NCI-H2196 treated with DMSO at 0.1 percent for 48 hours (cell line): Measurements from ENCODE around the gene B4GALNT3.
A peak's percentile ranks its signal among the peaks of the same experiment; 100 is the strongest.
"Not testable (repeated sequence)": the region's sequence is repeated elsewhere in the genome, so short reads cannot be mapped to it uniquely, and the experiment has no call there.

Experiments used
- DNase-seq: peaks from one replicate; lab custom pipeline; 2025; ENCODE audit not compliant: unreplicated experiment; lab: John Stamatoyannopoulos, UW

The B4GALNT3 gene

DNA sequence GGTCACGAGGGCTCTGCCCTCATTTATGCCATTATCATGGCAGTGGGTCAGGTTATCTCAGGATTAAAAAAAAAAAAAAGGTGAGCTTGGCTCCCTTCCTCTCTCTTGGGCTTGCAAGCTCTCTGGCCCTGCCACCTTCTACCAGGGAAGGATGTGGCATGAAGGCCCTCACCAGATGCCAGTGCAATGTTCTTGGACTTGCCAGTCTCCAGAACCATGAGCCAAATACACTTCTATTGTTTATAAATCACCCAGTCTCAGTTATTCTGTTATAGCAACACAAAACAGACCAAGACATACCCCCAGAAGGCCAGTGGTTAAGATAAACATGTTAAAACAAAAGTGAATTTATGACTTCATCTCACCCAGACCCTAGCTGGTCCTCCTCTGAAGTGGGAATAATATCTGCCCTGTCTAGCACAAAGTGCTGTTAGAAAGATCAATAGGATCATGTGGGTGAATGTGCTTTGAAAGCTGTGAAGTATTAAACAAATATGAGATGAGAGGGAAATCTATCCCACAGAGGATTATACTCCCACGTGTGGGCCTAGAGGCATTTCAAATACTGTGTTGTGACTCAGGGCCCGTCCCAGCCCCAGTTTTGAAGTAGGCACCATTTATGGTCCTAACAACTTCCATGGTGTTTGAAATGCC, 114.9 kb downstream of the B4GALNT3 start:
- DNase-seq, result no peak

DNA sequence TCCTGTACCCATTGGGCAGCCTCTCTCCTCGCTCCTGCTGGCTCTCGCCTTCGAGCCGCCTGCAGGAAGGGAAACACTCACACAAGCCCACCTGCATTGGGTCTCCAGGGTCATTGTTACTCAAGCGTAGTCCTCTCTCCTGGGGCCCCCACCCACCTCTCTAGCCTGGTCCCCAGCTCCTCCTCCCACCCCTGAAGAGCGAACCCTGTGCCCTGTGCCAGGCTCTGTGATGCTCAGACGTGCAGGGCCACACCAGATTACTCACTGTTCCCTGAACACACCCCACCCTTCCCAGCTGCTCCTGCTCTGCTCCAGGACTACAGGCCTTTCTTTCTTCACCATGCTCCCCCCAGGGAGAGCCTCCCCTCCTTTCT, 115.4 kb downstream of the B4GALNT3 start:
- DNase-seq, result no peak

DNA sequence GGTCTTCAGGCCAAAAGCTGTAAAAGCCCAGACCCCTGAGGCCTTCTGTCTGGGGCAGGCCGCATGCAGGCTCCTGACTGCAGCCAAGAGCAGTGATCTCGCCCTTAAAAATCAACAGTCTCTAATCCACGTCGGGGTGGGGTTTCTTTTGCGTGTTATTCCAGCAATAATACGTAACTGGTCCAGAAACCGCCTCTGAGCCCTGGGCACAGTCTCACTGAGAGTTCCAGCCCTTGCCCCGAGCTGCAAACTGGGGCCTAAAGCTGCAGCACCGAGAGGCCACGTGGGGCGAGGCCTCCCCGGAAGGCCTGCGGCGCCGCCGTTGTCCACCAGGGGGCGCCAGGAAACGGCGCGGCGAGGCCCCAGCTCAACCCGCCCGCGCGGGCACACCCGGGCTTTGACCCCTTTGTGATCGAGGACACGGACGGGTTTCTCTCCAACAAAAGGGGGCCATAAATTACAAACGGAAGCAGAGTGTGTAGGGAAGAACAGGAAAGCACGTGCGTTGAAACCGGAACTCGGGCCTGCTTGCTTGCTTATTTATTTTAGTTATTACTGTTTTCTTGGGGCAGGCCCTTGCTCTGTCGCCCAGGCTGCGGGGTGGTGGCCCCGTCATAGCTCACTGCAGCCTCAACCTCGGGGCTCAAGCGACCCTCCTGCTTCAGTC, 116.3 kb downstream of the B4GALNT3 start:
- DNase-seq, result peak; percentile 23

DNA sequence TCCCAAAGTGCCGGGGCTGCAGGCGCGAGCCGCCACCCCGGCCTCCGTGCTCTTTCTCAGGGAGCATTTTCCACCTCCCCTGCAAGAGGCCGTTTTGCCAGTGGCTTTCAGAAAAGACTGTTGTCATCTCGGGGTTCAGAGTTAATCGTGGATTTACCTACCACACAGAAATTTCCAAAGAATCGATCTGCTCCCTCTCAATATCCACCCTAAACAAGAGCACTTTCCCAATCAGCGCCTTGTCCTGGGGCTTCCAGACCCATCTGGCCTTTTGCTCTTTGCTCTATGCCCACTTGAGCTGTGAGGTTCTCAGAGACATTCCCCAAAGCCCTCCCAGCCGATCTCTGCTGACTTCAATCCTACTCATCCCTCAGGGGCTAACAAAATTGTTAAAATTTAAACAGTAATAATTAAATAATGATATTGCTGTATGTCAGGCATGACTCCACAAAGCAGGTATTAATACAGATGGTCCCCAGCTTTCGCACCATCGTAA, 116.9 kb downstream of the B4GALNT3 start:
- no peak for DNase-seq

DNA sequence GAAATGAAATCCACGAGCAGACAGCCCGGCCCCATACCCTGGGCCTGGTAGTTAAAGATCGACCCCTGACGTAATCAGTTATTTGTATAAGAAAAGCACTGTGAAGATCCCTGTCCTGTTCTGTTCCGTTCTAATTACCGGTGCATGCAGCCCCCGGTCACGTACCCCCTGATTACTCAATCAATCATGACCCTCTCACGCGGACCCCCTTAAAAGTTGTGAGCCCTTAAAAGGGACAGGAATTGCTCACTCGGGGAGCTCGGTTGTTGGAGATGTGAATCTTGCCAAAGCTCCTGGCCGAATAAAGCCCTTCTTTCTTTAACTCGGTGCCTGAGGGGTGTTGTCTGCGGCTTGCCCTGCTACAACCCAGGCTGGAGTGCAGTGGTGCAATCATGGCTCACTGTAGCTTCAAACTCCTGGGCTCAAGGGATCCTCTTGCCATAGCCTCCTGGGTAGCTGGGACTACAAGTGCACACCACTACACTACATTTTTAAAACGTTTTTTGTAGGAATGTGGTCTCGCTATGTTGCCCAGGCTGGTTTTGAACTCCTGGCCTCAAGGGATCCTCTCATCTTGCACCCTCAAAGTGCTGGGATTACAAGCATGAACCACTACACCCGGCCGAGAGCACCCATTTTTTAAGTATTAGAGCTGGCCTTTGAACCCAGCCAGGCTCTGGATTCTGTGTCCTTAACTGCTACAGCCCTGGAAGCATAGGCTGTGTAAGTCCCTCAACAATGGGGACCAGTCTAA, 118.4 kb downstream of the B4GALNT3 start:
- DNase-seq, result not testable (repeated sequence)

DNA sequence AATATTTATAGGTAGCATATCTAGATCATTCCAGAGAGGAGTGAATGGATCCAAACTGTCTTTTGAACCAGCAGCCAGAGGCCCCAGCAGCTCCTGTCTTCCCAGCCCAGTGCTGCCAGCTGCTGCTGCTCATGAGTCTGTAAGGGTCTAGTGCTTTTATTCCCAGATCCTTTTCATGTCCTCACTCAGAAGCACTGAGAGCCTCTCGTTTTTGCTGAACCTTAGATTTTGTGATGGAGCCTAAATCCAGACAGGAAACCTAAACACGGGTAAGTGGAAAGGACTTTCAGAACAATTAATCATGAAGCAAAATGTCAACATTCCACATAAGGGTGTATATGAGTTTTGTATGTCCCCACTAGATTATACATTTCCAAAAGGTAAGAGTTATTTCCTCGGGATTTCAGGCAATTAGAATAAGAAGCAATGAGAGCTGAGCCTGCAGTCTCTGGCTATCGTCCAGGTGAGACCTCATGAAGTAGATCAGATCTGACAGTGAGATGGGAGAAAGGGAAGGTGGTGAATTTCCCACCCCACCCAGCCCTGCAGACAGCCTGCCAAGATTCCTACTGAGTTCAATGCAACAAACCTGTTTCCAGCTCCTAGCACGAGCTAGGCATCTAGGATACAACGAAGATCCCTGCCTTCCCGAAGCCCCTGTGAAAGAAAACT, 119.1 kb downstream of the B4GALNT3 start:
- DNase-seq, result no peak

DNA sequence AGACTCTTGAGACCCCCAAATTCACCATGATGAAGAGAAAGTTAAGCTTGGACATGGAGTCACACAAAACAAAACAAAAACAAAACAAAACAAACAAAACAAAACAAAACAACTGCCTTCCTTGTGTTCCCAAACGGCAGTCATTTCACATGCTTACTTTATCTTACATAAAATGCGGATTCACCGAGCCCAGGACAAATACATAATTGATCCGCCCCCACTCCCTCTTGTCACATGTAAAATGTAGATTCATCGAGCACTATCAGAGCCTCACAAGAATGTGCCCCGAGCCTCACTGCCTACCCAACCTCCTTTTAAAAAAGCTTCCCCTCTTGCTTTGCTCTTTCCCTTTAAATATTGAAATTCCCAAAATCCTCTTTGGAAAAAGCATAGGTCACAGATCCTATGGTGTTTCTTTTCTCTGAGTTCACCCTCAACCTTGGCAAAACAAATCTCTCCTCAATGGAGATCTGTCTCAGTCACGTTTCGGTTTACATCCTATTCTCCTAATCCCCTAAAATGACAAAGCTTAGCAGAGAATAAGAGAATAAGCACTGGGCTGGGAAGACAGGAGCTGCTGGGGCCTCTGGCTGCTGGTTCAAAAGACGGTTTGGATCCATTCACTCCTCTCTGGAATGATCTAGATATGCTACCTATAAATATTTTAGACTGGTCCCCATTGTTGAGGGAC, 119.8 kb downstream of the B4GALNT3 start:
- DNase-seq, result no peak

DNA sequence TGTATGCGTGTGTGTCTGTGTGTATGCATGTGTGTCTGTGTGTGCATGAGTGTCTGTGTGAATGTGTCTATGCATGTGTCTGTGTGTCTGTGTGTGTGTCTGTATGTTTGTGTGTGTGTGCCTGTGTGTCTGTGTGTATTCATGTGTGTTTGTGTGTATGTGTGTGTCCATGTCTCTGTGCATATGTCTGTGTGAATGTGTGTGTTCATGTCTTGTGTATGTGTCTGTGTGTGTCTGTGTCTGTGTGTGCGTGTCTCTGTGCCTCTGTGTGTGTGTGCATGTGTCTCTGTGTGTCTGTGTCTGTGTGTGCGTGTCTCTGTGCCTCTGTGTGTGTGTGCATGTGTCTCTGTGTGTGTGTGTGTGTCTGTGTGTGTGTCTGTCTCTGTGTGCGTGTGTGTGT, 121.1 kb downstream of the B4GALNT3 start:
- no peak for DNase-seq

DNA sequence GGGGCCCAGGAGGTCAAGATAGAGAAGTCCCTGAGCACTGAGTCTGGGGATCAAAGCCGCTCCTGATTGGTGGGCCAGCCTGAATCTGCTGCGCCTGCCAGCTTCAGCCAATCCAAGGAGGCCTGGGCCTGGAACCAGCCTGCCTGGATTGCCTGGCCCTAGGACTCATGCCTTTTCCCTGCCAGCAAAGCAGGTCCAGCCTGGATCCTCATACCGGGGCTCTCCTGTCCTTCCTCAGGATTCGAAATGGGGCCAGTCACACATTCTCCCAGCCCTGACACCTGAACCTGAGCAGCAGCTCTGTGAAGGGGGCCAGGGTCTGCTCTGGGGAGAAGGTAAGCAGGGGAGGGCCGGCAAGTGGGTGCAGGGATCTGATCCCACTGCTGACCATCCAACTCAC, 121.6 kb downstream of the B4GALNT3 start:
- DNase-seq, result no peak

DNA sequence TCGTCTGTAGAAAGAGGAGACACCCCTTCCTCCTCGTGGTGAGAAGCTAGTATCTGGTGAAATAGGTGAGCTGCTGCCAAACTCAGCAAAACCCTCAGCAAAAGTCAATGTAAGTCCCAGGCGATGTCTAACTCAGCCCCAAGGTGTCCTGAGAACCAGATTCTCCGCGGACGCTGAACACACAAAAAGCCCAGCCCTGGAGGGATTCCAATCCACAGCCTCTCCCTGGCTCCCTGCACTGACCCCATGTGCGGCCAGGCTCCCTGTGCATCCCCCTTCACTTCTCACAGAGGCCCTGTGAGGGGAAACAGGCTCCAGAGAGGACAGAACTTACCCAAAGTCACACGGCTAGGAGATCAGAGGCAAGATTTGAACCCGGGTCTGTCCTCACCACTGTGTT, 122.0 kb downstream of the B4GALNT3 start:
- DNase-seq, result no peak

DNA sequence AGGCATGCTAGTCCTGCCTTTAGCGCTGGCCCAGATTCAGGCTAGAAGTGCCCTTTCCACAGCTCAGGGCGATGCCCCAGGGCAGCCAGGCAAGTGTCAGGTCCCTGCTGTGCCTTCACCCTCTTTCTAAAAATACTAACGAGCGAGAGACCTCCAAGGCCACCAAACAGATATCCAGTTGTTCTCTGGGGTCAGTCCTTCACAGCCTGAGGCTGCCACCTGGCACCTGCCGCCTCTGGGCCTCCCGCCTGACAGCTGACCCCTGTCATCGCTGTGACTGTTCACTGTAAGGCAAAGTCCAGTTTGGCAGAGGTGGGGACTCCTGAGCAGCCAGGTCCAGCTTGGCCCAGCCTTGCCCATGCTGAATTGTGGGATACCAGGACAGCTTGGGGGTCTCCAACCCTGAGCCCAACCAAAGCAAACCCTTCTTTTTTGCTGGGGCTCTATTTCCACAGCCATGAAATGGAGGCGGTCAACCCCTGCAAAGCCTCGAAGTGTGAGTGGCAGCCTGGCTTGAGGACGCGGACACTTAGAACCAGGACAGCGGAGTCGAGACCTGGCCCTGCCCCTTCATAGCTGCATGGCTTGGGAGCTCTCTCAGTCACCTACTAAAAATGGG, 123.6 kb downstream of the B4GALNT3 start:
- no peak for DNase-seq

DNA sequence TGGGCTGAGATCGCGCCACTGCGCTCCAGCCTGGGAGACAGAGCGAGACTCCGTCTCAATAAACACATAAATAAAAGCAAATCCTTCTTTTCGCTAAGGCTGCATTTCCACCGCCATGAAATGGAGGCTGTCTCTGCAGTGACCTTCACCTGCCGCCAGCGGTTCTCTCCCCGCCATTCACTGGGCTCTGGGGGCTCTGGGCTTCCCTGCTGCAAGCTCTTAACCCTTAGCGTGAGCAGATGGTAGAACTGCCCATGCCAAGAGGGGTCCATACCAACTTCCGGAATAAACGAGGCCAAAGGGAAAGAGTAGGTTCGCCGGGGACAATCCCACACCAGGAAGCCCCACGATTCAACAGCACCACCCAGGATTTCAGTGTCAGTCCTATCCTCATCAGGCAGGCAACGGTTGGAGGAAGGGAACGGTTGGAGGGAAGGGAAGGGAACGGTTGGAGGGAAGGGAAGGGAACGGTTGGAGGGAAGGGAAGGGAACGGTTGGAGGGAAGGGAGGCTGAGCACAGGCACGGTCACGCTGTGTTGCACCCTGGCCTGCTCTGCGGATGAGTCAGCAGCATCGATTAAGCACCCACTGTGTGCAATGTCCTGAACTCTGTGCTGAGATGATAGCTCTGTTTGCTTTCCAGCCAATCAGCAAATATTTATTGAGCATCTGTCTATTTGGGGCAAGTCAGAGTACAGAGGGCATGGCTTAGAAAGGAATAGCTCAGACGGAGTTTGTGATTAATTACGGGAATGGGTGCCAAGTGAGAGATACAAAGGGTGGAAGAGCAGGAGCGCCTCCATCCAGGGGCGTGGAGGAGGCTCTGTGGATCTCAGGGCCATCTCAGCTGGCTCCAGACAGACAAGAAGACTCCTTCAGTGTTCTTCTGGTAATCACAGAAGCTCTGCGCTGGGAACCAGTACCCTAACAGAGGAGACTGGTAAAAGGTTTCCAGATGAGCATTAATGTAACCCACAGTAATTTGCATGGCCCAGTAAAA, 125.6 kb downstream of the B4GALNT3 start:
- no peak for DNase-seq

DNA sequence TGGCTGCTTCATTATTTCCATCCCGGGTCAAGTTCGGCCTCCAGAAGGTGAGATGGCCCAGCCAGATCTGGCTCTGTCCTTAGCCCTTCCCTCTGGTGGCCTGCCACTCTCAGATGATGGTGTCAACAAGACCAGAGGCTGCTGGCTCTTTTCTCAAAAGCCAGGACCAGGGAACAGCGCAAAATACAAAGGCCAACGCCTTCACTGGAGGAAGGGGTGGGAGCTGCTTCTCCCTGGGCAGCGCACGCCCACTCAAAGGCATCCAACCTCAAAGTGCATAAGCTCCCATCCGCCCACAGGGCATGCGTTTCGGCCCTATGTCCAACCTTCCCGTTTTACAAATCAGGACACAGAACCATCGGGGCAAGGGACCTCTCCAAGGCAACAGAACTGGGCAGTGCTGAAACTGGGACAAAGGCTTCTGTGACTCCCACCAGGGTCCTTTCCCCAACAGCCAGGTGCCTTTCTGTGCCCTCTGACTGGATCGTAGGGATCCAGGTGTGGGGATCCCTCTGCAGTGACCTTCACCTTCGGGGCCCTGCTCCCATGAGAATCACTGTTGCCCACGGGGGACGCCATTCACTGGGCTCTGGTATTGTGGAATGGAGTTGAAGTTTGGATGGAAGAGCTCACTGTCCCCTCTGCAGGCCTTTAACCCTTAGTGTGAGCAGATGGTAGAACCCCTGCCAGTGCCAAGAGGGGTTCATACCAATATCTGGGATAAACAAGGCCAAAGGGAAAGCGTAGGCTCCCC, 126.8 kb downstream of the B4GALNT3 start:
- no peak for DNase-seq

DNA sequence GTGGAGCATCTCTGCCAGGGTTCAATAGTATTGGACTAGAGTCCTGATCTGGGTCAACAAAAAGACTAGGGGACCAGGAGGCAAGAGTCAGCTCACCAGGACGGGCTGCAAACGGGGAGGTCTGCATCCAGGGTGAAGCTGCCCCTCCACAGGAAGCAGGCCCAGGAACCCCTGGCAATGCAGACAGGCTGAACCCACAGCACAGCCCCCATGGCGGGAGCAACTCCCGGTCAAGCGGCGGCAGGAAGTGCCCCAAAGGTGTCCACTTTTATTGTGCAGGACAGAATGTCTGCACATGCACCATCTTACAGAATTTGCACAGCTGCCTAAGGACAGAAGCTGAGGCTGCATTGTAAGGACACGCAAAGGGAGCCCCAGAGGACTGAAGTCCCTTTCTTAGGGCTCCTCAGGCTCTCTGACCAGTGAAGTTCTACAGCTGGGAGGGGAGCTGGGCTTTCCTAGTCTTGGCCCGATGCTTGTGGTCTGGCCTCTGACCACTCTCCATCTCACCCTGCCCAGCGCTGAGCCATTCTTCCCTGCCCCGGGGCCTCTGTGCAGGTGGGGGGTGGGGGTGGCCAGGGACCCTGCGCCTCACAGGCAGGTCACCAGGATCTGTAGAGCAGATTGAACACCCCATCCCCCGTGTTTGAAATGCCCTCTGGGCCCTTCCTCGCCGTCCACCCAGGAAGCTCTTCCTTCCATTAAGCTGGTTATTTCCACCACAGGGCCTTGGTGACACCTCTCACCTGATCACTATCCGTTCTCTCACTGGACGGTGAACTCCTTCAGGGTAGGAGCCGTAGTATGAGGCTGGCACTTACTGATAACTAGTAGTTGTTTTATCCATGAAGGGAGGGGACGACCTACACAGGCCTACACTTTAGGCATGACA, 127.6 kb downstream of the B4GALNT3 start:
- no peak for DNase-seq

DNA sequence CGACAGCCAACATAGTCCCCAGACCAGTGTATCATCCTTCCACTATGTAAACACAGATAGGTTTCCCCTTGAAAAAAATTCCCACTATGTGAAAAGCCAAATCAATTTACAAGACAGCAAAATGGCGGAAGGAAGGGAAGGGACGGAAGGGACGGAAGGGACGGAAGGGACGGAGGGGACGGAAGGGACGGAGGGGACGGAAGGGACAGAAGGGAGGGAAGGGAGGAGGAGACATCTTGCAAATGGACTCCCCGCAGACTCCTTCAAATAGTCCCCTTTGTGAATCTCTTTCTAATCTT, 128.2 kb downstream of the B4GALNT3 start:
- no peak for DNase-seq

DNA sequence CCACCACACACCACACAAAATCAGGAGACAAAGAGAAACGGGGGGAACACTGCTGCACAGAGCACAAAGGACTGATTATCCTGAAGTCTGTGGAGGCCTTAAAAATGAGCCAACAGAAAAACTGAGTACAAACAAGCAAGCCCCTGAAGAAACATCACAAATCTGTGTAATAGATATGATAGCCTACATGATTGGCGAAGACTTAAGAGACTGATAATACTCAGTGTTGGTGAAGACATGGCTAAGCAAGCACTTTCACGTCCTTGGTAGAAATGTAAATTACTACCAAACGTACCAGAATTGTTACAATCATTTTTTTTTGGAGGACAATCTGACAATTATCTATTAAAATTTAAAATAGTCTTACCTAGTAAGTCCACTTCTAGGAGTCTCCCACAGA, 128.9 kb downstream of the B4GALNT3 start:
- no peak for DNase-seq

DNA sequence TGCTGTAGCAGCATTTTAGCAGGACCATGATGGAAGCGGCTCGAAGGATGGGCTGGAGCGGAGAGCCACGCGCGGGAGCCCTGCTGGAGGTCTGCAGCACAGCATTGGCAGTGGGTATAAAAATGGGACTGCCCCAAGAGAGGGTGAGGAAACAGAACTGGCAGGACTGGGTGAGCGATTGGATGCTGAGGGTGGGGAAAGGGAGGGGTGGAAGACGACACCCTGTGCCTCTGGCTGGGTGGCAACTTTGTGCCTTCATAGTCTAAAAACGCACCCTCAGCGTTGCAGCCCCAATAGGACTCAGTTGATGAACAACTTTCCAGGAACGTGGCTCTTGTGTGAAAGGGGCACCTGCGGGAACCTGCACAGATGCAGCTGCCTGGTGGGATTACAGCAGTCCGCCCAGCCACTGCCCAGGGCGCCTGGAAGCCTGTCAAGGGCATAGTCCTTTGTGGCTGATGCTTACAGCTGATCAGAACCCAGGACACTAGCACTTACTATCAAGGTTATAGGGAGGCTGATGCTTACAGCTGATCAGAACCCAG, 130.5 kb downstream of the B4GALNT3 start:
- no peak for DNase-seq
